Glutamatergic neuron (in vitro differentiated cells): ENCODE measurements around the gene THEM4. TPM values are rescaled to one million over a fixed set of nuclear protein-coding genes. Genes with fewer than 3 reads are reported as not detected.

ENCODE experiments used
- DNase-seq: peaks from one replicate; pipeline ENCODE4 v3.0.0; 2022
- H3K27ac Mint-ChIP-seq: one replicate; pipeline ENCODE4 v1.8.0; 2020; ENCODE audit warnings: mild to moderate bottlenecking, mixed read lengths, inconsistent platforms; ENCODE audit not compliant: unreplicated experiment
- H3K27me3 Mint-ChIP-seq: one replicate; pipeline ENCODE4 v1.8.0; 2020; ENCODE audit warnings: mild to moderate bottlenecking, moderate library complexity, mixed read lengths, inconsistent platforms; ENCODE audit not compliant: unreplicated experiment
- H3K36me3 Mint-ChIP-seq: one replicate; pipeline ENCODE4 v1.8.0; 2020; ENCODE audit warnings: mild to moderate bottlenecking, mixed read lengths, inconsistent platforms; ENCODE audit not compliant: unreplicated experiment
- H3K4me1 Mint-ChIP-seq: one replicate; pipeline ENCODE4 v1.8.0; 2020; ENCODE audit warnings: mild to moderate bottlenecking, low read depth, mixed read lengths, inconsistent platforms; ENCODE audit not compliant: unreplicated experiment
- H3K4me3 Mint-ChIP-seq: one replicate; pipeline ENCODE4 v1.8.0; 2020; ENCODE audit warnings: mild to moderate bottlenecking, mixed read lengths, inconsistent platforms; ENCODE audit not compliant: unreplicated experiment
- H3K9me3 Mint-ChIP-seq: one replicate; pipeline ENCODE4 v1.8.0; 2020; ENCODE audit warnings: mild to moderate bottlenecking, moderate library complexity, mixed read lengths, inconsistent platforms; ENCODE audit not compliant: unreplicated experiment
- total RNA-seq: library from RNA; stranded (reverse); fragmentation: NEBNext Ultra II Directional; extraction: Animal tissue kit (Norgen Biotek cat#: 25700); gene quantifications from one replicate; pipeline ENCODE4 v1.2.1, GENCODE V29; 2021; ENCODE audit not compliant: unreplicated experiment
- TF ChIP-seq, protein P1 (sequence below): fragments of 200-600 bp; sonication (generic); IDR thresholded peaks from one replicate; pipeline ENCODE4 v1.5.0; 2021; ENCODE audit not compliant: partially characterized antibody, unreplicated experiment

THEM4 gene
- total RNA-seq, 1 donor from 2014 or later, result 15.5 TPM

DNA sequence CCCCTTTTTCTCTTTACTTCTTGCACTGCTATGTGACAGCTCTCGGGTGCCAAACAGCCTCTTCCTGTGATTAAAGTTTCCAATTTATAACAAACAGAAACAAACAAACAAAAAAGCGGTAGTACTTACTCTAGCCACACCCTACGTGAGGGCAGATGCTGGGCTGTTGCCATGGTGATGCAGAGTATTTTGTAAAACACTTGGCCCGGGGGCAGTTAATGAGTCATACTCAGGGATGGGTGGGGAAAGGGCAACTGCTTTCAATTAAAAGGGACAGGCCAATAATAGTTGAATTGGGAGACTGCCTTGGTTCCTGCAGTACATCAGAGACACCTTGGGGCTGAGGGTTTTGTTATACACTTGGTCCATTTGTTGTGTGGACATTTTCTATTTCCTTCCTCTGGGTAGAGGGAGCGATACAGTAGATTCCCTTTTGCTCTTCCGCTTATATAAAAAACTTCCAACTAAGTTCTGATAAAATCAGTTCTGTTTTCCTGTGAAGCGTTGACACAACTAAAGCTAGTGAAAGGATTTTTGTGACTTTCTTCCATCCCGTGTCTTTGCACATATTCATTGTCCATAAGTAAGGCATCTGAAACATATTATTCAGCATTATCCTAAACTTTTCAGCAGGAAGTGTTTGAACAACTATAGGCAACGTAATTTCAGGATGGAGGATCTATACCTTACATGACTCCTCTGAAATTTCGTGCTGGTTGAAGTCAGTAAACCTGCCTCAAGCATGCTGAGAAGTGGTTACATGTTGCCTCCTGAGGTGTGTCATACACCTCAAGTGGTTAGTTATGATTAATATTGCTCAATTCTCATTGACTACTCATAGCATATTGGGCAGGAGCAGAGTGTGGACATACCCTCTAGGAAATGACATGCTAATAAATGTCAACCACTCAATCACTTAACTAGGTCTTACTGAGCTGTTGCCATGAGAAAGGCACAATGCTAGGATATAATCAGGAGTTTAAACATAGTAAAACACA, 36.7 kb upstream of the THEM4 start:
- DNase-seq, result peak; percentile 33
- Mint-ChIP-seq H3K36me3 (no peaks in the 10 kb centered on the region), H3K27ac (no peak overlapping the region), H3K27me3 (peaks cover 2% of the 10 kb centered on the region), H3K4me1 (peaks cover 9% of the 10 kb centered on the region), H3K9me3 (no peaks in the 10 kb centered on the region), H3K4me3 (no peak overlapping the region)
- TF ChIP-seq, protein P1, sequence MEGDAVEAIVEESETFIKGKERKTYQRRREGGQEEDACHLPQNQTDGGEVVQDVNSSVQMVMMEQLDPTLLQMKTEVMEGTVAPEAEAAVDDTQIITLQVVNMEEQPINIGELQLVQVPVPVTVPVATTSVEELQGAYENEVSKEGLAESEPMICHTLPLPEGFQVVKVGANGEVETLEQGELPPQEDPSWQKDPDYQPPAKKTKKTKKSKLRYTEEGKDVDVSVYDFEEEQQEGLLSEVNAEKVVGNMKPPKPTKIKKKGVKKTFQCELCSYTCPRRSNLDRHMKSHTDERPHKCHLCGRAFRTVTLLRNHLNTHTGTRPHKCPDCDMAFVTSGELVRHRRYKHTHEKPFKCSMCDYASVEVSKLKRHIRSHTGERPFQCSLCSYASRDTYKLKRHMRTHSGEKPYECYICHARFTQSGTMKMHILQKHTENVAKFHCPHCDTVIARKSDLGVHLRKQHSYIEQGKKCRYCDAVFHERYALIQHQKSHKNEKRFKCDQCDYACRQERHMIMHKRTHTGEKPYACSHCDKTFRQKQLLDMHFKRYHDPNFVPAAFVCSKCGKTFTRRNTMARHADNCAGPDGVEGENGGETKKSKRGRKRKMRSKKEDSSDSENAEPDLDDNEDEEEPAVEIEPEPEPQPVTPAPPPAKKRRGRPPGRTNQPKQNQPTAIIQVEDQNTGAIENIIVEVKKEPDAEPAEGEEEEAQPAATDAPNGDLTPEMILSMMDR, result no peak

DNA sequence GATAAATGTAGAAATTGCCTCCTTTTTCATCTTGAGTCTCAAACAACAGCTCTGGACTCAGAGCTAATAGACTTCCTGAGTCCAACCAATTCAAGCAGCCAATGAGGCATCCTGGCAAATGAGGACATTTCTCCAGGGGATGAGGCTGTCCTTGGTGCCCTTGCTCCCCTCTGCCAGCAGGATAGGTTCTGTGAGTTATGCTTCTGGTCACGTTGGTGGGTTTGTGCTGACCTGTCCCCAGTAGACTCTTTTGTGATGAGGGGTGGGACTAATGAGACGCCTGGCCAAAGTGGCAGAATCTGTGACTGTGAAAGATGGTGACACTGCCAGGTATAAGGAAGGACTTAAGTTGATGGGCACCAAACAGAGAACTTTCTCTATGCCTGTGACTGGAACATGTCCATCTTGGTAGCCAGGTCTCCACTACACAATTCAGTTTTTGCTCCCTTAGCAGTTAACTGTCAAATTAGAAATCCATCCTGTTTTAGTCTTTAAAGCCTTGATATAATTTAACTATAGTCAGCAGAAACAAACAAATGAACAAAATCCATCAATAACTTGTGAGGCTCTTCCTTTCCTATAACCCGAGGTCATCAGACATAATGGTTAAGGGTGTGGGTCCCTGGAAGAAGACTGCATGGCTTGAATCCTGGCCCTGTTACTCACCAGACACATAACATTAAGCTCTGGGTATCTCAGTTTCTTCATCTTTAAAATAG, 35.7 kb upstream of the THEM4 start:
- Mint-ChIP-seq H3K9me3 (no peaks in the 10 kb centered on the region), H3K36me3 (no peaks in the 10 kb centered on the region), H3K27ac (no peak overlapping the region), H3K27me3 (peaks cover 2% of the 10 kb centered on the region), H3K4me1 (peaks cover 9% of the 10 kb centered on the region), H3K4me3 (no peak overlapping the region)
- no peak for DNase-seq
- TF ChIP-seq, protein P1, result no peak

DNA sequence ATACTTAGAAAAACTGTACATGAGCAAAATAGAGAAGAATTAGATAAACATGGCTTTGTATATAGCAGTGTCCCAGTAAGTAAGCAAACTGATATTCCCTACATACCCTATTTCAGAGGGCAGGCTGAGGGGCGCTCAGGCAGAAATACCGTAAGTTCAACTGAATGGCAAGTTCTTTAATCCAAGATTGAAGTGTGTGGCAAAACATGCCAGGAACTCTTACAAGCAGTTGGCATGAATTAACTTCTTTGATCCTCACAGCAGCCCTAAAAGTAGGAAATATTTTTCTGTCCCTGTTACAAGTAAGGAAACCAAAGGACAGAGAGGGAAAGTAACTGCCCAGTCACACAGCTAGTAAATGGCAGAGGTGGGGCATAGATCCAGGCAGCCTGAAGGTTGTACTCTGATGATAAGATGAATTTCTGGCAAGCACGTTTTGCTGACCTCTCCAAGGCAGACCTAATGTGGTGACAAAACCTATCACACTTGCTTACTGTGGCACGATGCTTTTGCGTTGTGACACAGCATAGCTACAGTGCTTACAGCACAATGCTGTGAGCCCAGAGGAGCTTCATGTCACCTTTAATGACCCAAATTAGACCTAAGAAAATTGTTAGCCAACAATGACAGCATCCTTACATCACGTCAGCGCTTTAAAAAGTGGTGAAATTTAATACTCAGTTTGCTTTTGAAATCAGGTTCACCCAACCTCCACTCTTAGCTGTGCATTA, 35.0 kb upstream of the THEM4 start:
- H3K9me3 Mint-ChIP-seq, result no peaks in the 10 kb centered on the region
- TF ChIP-seq, protein P1, result no peak
- H3K27me3 Mint-ChIP-seq, result peaks cover 2% of the 10 kb centered on the region
- DNase-seq, result no peak
- no peak overlapping the region for H3K27ac Mint-ChIP-seq
- H3K4me1 Mint-ChIP-seq, result peaks cover 9% of the 10 kb centered on the region
- H3K4me3 Mint-ChIP-seq, result no peak overlapping the region
- no peaks in the 10 kb centered on the region for H3K36me3 Mint-ChIP-seq

DNA sequence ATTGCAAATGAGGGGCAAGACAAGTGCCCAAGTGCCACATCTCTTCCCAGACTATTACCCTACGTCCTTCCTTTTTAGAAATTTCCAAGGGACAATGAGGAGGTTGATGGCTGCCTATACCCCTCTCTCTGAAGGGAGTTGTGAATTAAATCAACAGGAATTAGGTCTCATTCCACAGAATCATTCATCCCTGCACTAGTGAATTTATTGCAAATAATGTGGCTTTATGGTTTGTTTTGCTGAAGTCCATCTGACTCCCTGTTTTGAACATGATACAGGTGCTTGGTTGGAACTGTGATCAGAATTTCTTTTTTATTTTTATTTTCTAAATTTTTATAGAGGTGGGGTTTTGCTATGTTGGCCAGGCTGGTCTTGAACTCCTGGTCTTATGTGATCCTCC, 34.3 kb upstream of the THEM4 start:
- TF ChIP-seq, protein P1, result no peak
- H3K36me3 Mint-ChIP-seq, result no peaks in the 10 kb centered on the region

More for the DNA sequence above, 34.3 kb upstream of the THEM4 start:
- no peak for DNase-seq
- Mint-ChIP-seq H3K4me3 (no peak overlapping the region), H3K27ac (no peak overlapping the region), H3K4me1 (peaks cover 9% of the 10 kb centered on the region), H3K27me3 (peaks cover 2% of the 10 kb centered on the region), H3K9me3 (no peaks in the 10 kb centered on the region)
